Heart right ventricle (tissue), 16 donors: Measurements from ENCODE around the gene ABLIM2. TPM values are rescaled to one million over a fixed set of nuclear protein-coding genes. Genes with fewer than 3 reads are reported as not detected.

Source experiments
- ATAC-seq, 8 donors: fragments of 200-7000 bp; cut with Tn5 transposase; one replicate each; pipeline ENCODE4 v1.9.1; 2020; ENCODE audit warnings: mild to moderate bottlenecking in 8 of 8, moderate library complexity in 8 of 8, moderate number of reproducible peaks in 1 of 8
- DNase-seq, 2 donors: peaks; one replicate each; pipeline ENCODE4 v3.0.0-alpha.2; 2020
- H3K27ac ChIP-seq, 10 donors: fragments of 200-600 bp; sonication (generic) in 2 of 10; one replicate each; pipeline versions ENCODE4 v1.5.0 to v1.8.0; 2020 to 2022; ENCODE audit warnings: mild to moderate bottlenecking in 3 of 10
- H3K27me3 ChIP-seq, 7 donors: fragments of 200-600 bp; one replicate each; pipeline ENCODE4 v1.8.0; 2021 to 2022; ENCODE audit warnings: mild to moderate bottlenecking in 2 of 7
- H3K36me3 ChIP-seq, 9 donors: fragments of 200-600 bp; sonication (generic) in 1 of 9; one replicate each; pipeline versions ENCODE4 v1.5.0 to v1.8.0; 2020 to 2022; ENCODE audit warnings: mild to moderate bottlenecking in 2 of 9
- H3K4me1 ChIP-seq, 9 donors: fragments of 200-600 bp; sonication (generic) in 1 of 9; one replicate each; pipeline versions ENCODE4 v1.5.0 to v1.8.0; 2020 to 2022; ENCODE audit warnings: mild to moderate bottlenecking in 4 of 9
- H3K4me3 ChIP-seq, 10 donors: fragments of 200-600 bp; sonication (generic) in 2 of 10; one replicate each; pipeline versions ENCODE4 v1.5.0 to v1.8.0; 2020 to 2022; ENCODE audit warnings: mild to moderate bottlenecking in 7 of 10, moderate library complexity in 2 of 10
- H3K9me3 ChIP-seq, 11 donors: fragments of 200-600 bp in 10 of 11; sonication (generic) in 2 of 11; one replicate each; pipeline versions ENCODE4 v1.5.0 to v1.8.0; 2013 to 2022; ENCODE audit warnings: mild to moderate bottlenecking in 2 of 11, control low read depth in 1 of 11, moderate library complexity in 1 of 11
- CTCF ChIP-seq, 9 donors: fragments of 200-600 bp; sonication (generic) in 2 of 9; IDR thresholded peaks; one replicate each; pipeline versions ENCODE4 v1.5.0 to v1.8.0; 2021 to 2022; ENCODE audit warnings: antibody characterized with exemption in 9 of 9, mild to moderate bottlenecking in 5 of 9, moderate library complexity in 1 of 9
- WGBS, 2 donors: extraction: QIAGEN DNeasy Blood & Tissue Kit; methylation state at CpG; one replicate each; pipeline ENCODE4 v1.1.7; 2013; ENCODE audit warnings: inconsistent platforms in 1 of 2; 5-methylcytosine and 5-hydroxymethylcytosine counted together
- intact Hi-C, 10 donors: fragments of 100-400 bp; cut with DNase I; formaldehyde crosslinking; loops; one replicate each; pipeline versions ENCODE4 v1.11.1 to v1.14.2; 2022
- polyA plus RNA-seq, 2 donors: library from polyadenylated mRNA; stranded (reverse); fragments of 200-250 nt; gene quantifications; one replicate each; pipeline ENCODE4 v1.2.3, GENCODE V29; 2013
- total RNA-seq, 10 donors: library from RNA; stranded (reverse); fragmentation: NEBNext Ultra II Directional in 3 of 10; extraction: Animal tissue kit (Norgen Biotek cat#: 25700) in 3 of 10; gene quantifications; one replicate each; pipeline versions ENCODE4 v1.2.1 to v1.2.4, GENCODE V29; 2021 to 2023
- donor health status: Arrhythmogenic right ventricular cardiomyopathy.
- donor health status: ischemic (EF 13 %, LVEDD 7.1; RV severe dilation, severe dysfunction).
- donor health status: healthy with polysubstance abuse.
- donor health status: DM: no; HTN: yes; CAD: no.
- donor health status: DM: no; HTN: no; CAD: no.
- donor health status: ischemic (EF 25% LVEDD 6.9; RV normal size, moderate dysfunction).
- donor health status: ischemic (EF 25% LVEDD 5.7; RV mildly dilated, moderate dysfunction).
- donor health status: healthy.
- donor health status: DM: yes; HTN: yes; CAD: no.
- donor health status: Ischemic cardiomyopathy.
- donor health status: ischemic (EF 35%, LVEDD 5.7; RV mildly dilated, moderate dysfunction).
- donor health status: nonischemic (EF 11% LVEDD 7.7; RV severe dilation, severe dysfunction).
- donor health status: DM: yes; HTN: yes; CAD: no.
- donor health status: PGD.
- donor health status: ischemic (EF 29% LVEDD 5.4; RV normal size, mild dysfunction).
- donor health status: nonischemic (EF 23%, LVEDD 6.1; RV moderate dilation, normal function).

ABLIM2 gene
- total and polyA plus RNA-seq, 12 donors: 7.2 to 27.8 (median 17.6) TPM

- DNase-seq (no peak), ATAC-seq (no peak)
- peaks cover 6 to 42% (median 21%) of the 10 kb centered on the region in 9 donors for H3K4me1 ChIP-seq
- H3K27ac ChIP-seq: no peak overlapping the region
- H3K4me3 ChIP-seq: no peak overlapping the region
- H3K27me3 ChIP-seq: peaks cover 0 to 5% (median 0%) of the 10 kb centered on the region in 7 donors
- H3K9me3 ChIP-seq: no peaks in the 10 kb centered on the region
- no peaks in the 10 kb centered on the region for H3K36me3 ChIP-seq
- 88 to 89% methylated on average over 21 of the region's 21 CpGs for WGBS, 2 donors
- TF ChIP-seq CTCF (IDR thresholded peaks at IDR 0.05): no peak
- intact Hi-C loops: no loop called here
Observed at GRCh38 chr4:8083086-8083825, 75.4 kb downstream of the ABLIM2 start.

GRCh38 chr4:8082517-8083055 is 76.0 kb downstream of the ABLIM2 start:
- Histone ChIP-seq H3K27me3 (peaks cover 0 to 5% (median 0%) of the 10 kb centered on the region in 7 donors), H3K36me3 (no peaks in the 10 kb centered on the region), H3K27ac (no peak overlapping the region), H3K9me3 (no peaks in the 10 kb centered on the region), H3K4me1 (peaks cover 6 to 41% (median 21%) of the 10 kb centered on the region in 9 donors), H3K4me3 (no peak overlapping the region)
- DNase-seq (no peak), ATAC-seq (no peak)
- no peak for TF ChIP-seq CTCF (IDR thresholded peaks at IDR 0.05)
- 62 to 71% methylated on average over 10 of the region's 10 CpGs for WGBS, 2 donors
- intact Hi-C loops: no loop called here

GRCh38 chr4:8081621-8082516 is 76.7 kb downstream of the ABLIM2 start:
- intact Hi-C loops: no loop called here
- TF ChIP-seq CTCF (IDR thresholded peaks at IDR 0.05): no peak
- no peaks in the 10 kb centered on the region for H3K36me3 ChIP-seq
- H3K27ac ChIP-seq: no peak overlapping the region
- WGBS, 2 donors: 85% methylated on average over 29 of the region's 29 CpGs
- H3K9me3 ChIP-seq: no peaks in the 10 kb centered on the region
- no peak overlapping the region for H3K4me3 ChIP-seq
- peaks cover 6 to 35% (median 21%) of the 10 kb centered on the region in 9 donors for H3K4me1 ChIP-seq
- ATAC-seq (no peak), DNase-seq (no peak)
- H3K27me3 ChIP-seq: peaks cover 0 to 5% (median 0%) of the 10 kb centered on the region in 7 donors

GRCh38 chr4:8081171-8081570 is 77.4 kb downstream of the ABLIM2 start:
- ATAC-seq (no peak), DNase-seq (no peak)
- H3K9me3 ChIP-seq: no peaks in the 10 kb centered on the region
- no peak overlapping the region for H3K27ac ChIP-seq
- intact Hi-C loops: no loop called here
- H3K36me3 ChIP-seq: no peaks in the 10 kb centered on the region
- H3K27me3 ChIP-seq: peaks cover 0 to 5% (median 0%) of the 10 kb centered on the region in 7 donors
- WGBS, 2 donors: 89 to 93% methylated on average over 11 of the region's 11 CpGs
- no peak for TF ChIP-seq CTCF (IDR thresholded peaks at IDR 0.05)
- peaks cover 6 to 29% (median 18%) of the 10 kb centered on the region in 9 donors for H3K4me1 ChIP-seq
- H3K4me3 ChIP-seq: no peak overlapping the region
